Measurements from ENCODE around the gene DSC3. TPM values are rescaled to one million over a fixed set of nuclear protein-coding genes. Genes with fewer than 3 reads are reported as not detected.

Gene DSC3
- total and polyA plus RNA-seq, 2 experiments from 2014 or later: 0.52 to 2.1 TPM

DNA sequence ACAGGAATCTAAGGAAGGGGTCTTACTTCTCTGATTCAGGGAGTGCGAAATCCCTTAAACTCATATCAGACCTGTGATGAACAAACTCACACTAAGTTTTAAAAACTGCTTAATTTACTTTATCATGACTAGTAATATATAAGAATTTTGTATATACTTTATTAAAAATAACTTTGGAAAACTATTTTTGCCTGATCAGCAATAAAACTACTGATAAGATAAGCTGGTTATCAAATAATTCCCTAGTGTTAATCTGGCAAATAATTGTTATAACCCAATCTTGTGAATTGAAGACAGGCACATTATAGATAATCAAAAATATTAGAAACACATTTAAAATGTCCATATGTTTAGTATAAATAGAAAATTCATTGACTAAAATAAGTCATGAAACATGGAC lies 23.7 kb upstream of the DSC3 start:
- no peak overlapping the region for H2AFZ ChIP-seq

More for the DNA sequence above, 23.7 kb upstream of the DSC3 start:
- H3F3A ChIP-seq (replicated peaks; ENCODE audit: low read depth): no peaks in the 10 kb centered on the region
- Mint-ChIP-seq H3K4me3 (no peak overlapping the region), H3K36me3 (ENCODE audit: low read depth) (peaks cover 14% of the 10 kb centered on the region), H3K27me3 (ENCODE audit: insufficient read depth, low read depth, poor library complexity) (peaks cover 2% of the 10 kb centered on the region), H3K27ac (no peak overlapping the region), H3K4me1 (peaks cover 7% of the 10 kb centered on the region), H3K9me3 (no peaks in the 10 kb centered on the region)
- no peaks in the 10 kb centered on the region for H4K20me1 ChIP-seq (replicated peaks; ENCODE audit: insufficient read depth)
- peaks cover 12% of the 10 kb centered on the region; the same call in 1 of the 2 replicates for H3K36me3 ChIP-seq (ENCODE audit: insufficient read depth)
- no peak for ATAC-seq
- H3K27me3 ChIP-seq (ENCODE audit: insufficient read depth): no peaks in the 10 kb centered on the region
- no peaks in the 10 kb centered on the region for H3K4me1 ChIP-seq (ENCODE audit: insufficient read depth)
- no peak overlapping the region for H3K27ac ChIP-seq (ENCODE audit: low read depth)
- DNase-seq (ENCODE audit: low spot score): no peak
- H3K4me3 ChIP-seq: no peak overlapping the region
- no peaks in the 10 kb centered on the region for H3K79me2 ChIP-seq (replicated peaks; ENCODE audit: insufficient read depth)
- H3K4me2 ChIP-seq: no peak overlapping the region
- H3K9me2 ChIP-seq (ENCODE audit: insufficient read depth): no peaks in the 10 kb centered on the region
- TF ChIP-seq, protein P1, sequence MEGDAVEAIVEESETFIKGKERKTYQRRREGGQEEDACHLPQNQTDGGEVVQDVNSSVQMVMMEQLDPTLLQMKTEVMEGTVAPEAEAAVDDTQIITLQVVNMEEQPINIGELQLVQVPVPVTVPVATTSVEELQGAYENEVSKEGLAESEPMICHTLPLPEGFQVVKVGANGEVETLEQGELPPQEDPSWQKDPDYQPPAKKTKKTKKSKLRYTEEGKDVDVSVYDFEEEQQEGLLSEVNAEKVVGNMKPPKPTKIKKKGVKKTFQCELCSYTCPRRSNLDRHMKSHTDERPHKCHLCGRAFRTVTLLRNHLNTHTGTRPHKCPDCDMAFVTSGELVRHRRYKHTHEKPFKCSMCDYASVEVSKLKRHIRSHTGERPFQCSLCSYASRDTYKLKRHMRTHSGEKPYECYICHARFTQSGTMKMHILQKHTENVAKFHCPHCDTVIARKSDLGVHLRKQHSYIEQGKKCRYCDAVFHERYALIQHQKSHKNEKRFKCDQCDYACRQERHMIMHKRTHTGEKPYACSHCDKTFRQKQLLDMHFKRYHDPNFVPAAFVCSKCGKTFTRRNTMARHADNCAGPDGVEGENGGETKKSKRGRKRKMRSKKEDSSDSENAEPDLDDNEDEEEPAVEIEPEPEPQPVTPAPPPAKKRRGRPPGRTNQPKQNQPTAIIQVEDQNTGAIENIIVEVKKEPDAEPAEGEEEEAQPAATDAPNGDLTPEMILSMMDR (conservative IDR thresholded peaks at IDR 0.05; ENCODE audit: low read depth in 2 of 2): no peak
- no peak for TF ChIP-seq ETS1 (IDR thresholded peaks at IDR 0.05)
- no peak for TF ChIP-seq STAT1 (IDR thresholded peaks at IDR 0.05; ENCODE audit: unreplicated experiment)
- no peak for TF ChIP-seq NANOG (IDR thresholded peaks at IDR 0.05; ENCODE audit: borderline replicate concordance)
- TF ChIP-seq EZH2 (IDR thresholded peaks at IDR 0.05; ENCODE audit: low read depth, unreplicated experiment): no peak
- no peak for TF ChIP-seq EZH2phosphoT487 (IDR thresholded peaks at IDR 0.05; ENCODE audit: unreplicated experiment)
- no peak for TF ChIP-seq ZNF114 (CRISPR knock-in tag; IDR thresholded peaks at IDR 0.05)
- TF ChIP-seq, protein P2, sequence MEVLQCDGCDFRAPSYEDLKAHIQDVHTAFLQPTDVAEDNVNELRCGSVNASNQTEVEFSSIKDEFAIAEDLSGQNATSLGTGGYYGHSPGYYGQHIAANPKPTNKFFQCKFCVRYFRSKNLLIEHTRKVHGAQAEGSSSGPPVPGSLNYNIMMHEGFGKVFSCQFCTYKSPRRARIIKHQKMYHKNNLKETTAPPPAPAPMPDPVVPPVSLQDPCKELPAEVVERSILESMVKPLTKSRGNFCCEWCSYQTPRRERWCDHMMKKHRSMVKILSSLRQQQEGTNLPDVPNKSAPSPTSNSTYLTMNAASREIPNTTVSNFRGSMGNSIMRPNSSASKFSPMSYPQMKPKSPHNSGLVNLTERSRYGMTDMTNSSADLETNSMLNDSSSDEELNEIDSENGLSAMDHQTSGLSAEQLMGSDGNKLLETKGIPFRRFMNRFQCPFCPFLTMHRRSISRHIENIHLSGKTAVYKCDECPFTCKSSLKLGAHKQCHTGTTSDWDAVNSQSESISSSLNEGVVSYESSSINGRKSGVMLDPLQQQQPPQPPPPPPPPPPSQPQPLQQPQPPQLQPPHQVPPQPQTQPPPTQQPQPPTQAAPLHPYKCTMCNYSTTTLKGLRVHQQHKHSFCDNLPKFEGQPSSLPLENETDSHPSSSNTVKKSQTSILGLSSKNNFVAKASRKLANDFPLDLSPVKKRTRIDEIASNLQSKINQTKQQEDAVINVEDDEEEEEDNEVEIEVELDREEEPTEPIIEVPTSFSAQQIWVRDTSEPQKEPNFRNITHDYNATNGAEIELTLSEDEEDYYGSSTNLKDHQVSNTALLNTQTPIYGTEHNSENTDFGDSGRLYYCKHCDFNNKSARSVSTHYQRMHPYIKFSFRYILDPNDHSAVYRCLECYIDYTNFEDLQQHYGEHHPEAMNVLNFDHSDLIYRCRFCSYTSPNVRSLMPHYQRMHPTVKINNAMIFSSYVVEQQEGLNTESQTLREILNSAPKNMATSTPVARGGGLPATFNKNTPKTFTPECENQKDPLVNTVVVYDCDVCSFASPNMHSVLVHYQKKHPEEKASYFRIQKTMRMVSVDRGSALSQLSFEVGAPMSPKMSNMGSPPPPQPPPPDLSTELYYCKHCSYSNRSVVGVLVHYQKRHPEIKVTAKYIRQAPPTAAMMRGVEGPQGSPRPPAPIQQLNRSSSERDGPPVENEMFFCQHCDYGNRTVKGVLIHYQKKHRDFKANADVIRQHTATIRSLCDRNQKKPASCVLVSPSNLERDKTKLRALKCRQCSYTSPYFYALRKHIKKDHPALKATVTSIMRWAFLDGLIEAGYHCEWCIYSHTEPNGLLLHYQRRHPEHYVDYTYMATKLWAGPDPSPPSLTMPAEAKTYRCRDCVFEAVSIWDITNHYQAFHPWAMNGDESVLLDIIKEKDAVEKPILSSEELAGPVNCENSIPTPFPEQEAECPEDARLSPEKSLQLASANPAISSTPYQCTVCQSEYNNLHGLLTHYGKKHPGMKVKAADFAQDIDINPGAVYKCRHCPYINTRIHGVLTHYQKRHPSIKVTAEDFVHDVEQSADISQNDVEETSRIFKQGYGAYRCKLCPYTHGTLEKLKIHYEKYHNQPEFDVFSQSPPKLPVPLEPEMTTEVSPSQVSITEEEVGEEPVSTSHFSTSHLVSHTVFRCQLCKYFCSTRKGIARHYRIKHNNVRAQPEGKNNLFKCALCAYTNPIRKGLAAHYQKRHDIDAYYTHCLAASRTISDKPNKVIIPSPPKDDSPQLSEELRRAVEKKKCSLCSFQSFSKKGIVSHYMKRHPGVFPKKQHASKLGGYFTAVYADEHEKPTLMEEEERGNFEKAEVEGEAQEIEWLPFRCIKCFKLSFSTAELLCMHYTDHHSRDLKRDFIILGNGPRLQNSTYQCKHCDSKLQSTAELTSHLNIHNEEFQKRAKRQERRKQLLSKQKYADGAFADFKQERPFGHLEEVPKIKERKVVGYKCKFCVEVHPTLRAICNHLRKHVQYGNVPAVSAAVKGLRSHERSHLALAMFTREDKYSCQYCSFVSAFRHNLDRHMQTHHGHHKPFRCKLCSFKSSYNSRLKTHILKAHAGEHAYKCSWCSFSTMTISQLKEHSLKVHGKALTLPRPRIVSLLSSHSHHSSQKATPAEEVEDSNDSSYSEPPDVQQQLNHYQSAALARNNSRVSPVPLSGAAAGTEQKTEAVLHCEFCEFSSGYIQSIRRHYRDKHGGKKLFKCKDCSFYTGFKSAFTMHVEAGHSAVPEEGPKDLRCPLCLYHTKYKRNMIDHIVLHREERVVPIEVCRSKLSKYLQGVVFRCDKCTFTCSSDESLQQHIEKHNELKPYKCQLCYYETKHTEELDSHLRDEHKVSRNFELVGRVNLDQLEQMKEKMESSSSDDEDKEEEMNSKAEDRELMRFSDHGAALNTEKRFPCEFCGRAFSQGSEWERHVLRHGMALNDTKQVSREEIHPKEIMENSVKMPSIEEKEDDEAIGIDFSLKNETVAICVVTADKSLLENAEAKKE (CRISPR knock-in tag; IDR thresholded peaks at IDR 0.05): no peak
- TF ChIP-seq JUNB (IDR thresholded peaks at IDR 0.05; ENCODE audit: unreplicated experiment): no peak
- TF ChIP-seq ZNF331 (CRISPR knock-in tag; IDR thresholded peaks at IDR 0.05; ENCODE audit: low read depth): no peak
- no peak for TF ChIP-seq POLR2AphosphoS5 (IDR thresholded peaks at IDR 0.05; ENCODE audit: low read depth)
- TF ChIP-seq, protein P3, sequence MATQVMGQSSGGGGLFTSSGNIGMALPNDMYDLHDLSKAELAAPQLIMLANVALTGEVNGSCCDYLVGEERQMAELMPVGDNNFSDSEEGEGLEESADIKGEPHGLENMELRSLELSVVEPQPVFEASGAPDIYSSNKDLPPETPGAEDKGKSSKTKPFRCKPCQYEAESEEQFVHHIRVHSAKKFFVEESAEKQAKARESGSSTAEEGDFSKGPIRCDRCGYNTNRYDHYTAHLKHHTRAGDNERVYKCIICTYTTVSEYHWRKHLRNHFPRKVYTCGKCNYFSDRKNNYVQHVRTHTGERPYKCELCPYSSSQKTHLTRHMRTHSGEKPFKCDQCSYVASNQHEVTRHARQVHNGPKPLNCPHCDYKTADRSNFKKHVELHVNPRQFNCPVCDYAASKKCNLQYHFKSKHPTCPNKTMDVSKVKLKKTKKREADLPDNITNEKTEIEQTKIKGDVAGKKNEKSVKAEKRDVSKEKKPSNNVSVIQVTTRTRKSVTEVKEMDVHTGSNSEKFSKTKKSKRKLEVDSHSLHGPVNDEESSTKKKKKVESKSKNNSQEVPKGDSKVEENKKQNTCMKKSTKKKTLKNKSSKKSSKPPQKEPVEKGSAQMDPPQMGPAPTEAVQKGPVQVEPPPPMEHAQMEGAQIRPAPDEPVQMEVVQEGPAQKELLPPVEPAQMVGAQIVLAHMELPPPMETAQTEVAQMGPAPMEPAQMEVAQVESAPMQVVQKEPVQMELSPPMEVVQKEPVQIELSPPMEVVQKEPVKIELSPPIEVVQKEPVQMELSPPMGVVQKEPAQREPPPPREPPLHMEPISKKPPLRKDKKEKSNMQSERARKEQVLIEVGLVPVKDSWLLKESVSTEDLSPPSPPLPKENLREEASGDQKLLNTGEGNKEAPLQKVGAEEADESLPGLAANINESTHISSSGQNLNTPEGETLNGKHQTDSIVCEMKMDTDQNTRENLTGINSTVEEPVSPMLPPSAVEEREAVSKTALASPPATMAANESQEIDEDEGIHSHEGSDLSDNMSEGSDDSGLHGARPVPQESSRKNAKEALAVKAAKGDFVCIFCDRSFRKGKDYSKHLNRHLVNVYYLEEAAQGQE (IDR thresholded peaks at IDR 0.05; ENCODE audit: unreplicated experiment): no peak

Measured in GM23338 (cell line).